ENCODE data around the gene C4B. TPM values are rescaled to one million over a fixed set of nuclear protein-coding genes. Genes with fewer than 3 reads are reported as not detected.
"Not testable (repeated sequence)": the region's sequence is repeated elsewhere in the genome, so short reads cannot be mapped to it uniquely, and the experiment has no call there.

The C4B gene
- total RNA-seq, 1 experiment from 2014 or later: 2.6 TPM

GRCh38 chr6:31971993-31972708 lies 42.4 kb upstream of the C4B start, which contains the start of gene DXO:
Gene DXO (minus strand): TSS chr6:31972138. CDS start chr6:31971675, 463 bp downstream.
- peak within 1 kb of the TSS; percentile 86 for H3K27ac ChIP-seq (ENCODE audit: low read length)
- ATAC-seq (peak; percentile 89), DNase-seq (peak; percentile 98)
- no peaks in the 10 kb centered on the region for H3K9me2 ChIP-seq (replicated peaks; ENCODE audit: low read length)
- H2AFZ ChIP-seq (ENCODE audit: low read length): peak within 1 kb of the TSS; percentile 87
- H3K4me3 ChIP-seq (ENCODE audit: low read length): peak within 1 kb of the TSS; percentile 89
- intact Hi-C loops (cut with micrococcal nuclease): loop anchor here (10.0 kb wide), 1 partner anchor 113 kb away; no protein-coding TSS in a partner anchor
- no peaks in the 10 kb centered on the region for H3K9me3 ChIP-seq (ENCODE audit: low read length)
- ChIA-PET POLR2A (ENCODE audit: unreplicated experiment) (interaction anchor here (0.6 to 1.0 kb wide), 2 partner anchors 75 to 165 kb away, joined by 3 read pairs; partner anchors contain the start of gene LSM2), CTCF (interaction anchor here (0.6 kb wide), 1 partner anchor 273 kb away, joined by 3 read pairs; no protein-coding TSS in a partner anchor)
- H3K9ac ChIP-seq (ENCODE audit: low read length): peak within 1 kb of the TSS; percentile 90
- H3K27me3 ChIP-seq (ENCODE audit: low read length): no peaks in the 10 kb centered on the region
- H3K4me1 ChIP-seq (ENCODE audit: insufficient read depth, low read length): peaks cover 23% of the 10 kb centered on the region
- no peaks in the 10 kb centered on the region for H4K20me1 ChIP-seq (ENCODE audit: low read length)
- TF ChIP-seq CTCF (conservative IDR thresholded peaks at IDR 0.05; ENCODE audit: low read depth, low read length): no peak
- no peak for TF ChIP-seq EZH2phosphoT487 (IDR thresholded peaks at IDR 0.05; ENCODE audit: borderline replicate concordance, low read length)
- no peak for TF ChIP-seq EZH2 (IDR thresholded peaks at IDR 0.05; ENCODE audit: low read length, unreplicated experiment)
- H3K36me3 ChIP-seq (ENCODE audit: low read depth, low read length): peaks cover 18% of the 10 kb centered on the region
- peaks cover 44% of the 10 kb centered on the region for H3K79me2 ChIP-seq (ENCODE audit: low read length)
- H3K4me2 ChIP-seq (ENCODE audit: low read length): peak within 1 kb of the TSS; percentile 94
- H3F3A ChIP-seq (ENCODE audit: low read length, unreplicated experiment): no peaks in the 10 kb centered on the region
- no TSS peak for BruUV-seq (replicated peaks)

GRCh38 chr6:31972709-31973350 lies 41.8 kb upstream of the C4B start:
- TSS peak; percentile 75 for BruUV-seq (replicated peaks)
- peak overlapping the region; percentile 94 for H3K4me2 ChIP-seq (ENCODE audit: low read length)
- CTCF ChIA-PET: interaction anchor here (0.6 kb wide), 1 partner anchor 272 kb away, joined by 3 read pairs; no protein-coding TSS in a partner anchor
- H2AFZ ChIP-seq (ENCODE audit: low read length): peak overlapping the region; percentile 87
- no peaks in the 10 kb centered on the region for H3F3A ChIP-seq (ENCODE audit: low read length, unreplicated experiment)
- TF ChIP-seq EZH2 (IDR thresholded peaks at IDR 0.05; ENCODE audit: low read length, unreplicated experiment) (no peak), EZH2phosphoT487 (IDR thresholded peaks at IDR 0.05; ENCODE audit: borderline replicate concordance, low read length) (no peak), CTCF (conservative IDR thresholded peaks at IDR 0.05; ENCODE audit: low read depth, low read length) (no peak)
- H3K27me3 ChIP-seq (ENCODE audit: low read length): no peaks in the 10 kb centered on the region
- peaks cover 11% of the 10 kb centered on the region for H3K36me3 ChIP-seq (ENCODE audit: low read depth, low read length)
- H3K4me3 ChIP-seq (ENCODE audit: low read length): peak overlapping the region; percentile 89
- ATAC-seq: no peak
- H3K9me2 ChIP-seq (replicated peaks; ENCODE audit: low read length): no peaks in the 10 kb centered on the region
- peak overlapping the region; percentile 86 for H3K27ac ChIP-seq (ENCODE audit: low read length)
- peaks cover 23% of the 10 kb centered on the region for H3K4me1 ChIP-seq (ENCODE audit: insufficient read depth, low read length)
- no peak for DNase-seq
- peaks cover 44% of the 10 kb centered on the region for H3K79me2 ChIP-seq (ENCODE audit: low read length)
- H3K9ac ChIP-seq (ENCODE audit: low read length): peak overlapping the region; percentile 90
- H3K9me3 ChIP-seq (ENCODE audit: low read length): no peaks in the 10 kb centered on the region
- POLR2A ChIA-PET (ENCODE audit: unreplicated experiment): no interaction called here
- H4K20me1 ChIP-seq (ENCODE audit: low read length): no peaks in the 10 kb centered on the region
- intact Hi-C loops (cut with micrococcal nuclease): loop anchor here (10.0 kb wide), 1 partner anchor 112 kb away; no protein-coding TSS in a partner anchor

GRCh38 chr6:31976065-31976464 lies 38.5 kb upstream of the C4B start:
- intact Hi-C loops (cut with micrococcal nuclease): loop anchor here (10.0 kb wide), 1 partner anchor 109 kb away; no protein-coding TSS in a partner anchor

More at GRCh38 chr6:31976065-31976464, 38.5 kb upstream of the C4B start:
- POLR2A ChIA-PET (ENCODE audit: unreplicated experiment); CTCF ChIA-PET; H3K36me3 ChIP-seq (ENCODE audit: low read depth, low read length); H2AFZ ChIP-seq (ENCODE audit: low read length); ATAC-seq; H3K4me3 ChIP-seq (ENCODE audit: low read length); H4K20me1 ChIP-seq (ENCODE audit: low read length); H3K9me3 ChIP-seq (ENCODE audit: low read length); H3F3A ChIP-seq (ENCODE audit: low read length, unreplicated experiment); H3K4me2 ChIP-seq (ENCODE audit: low read length); H3K27me3 ChIP-seq (ENCODE audit: low read length); H3K9me2 ChIP-seq (replicated peaks; ENCODE audit: low read length); DNase-seq; BruUV-seq (replicated peaks); H3K9ac ChIP-seq (ENCODE audit: low read length); H3K27ac ChIP-seq (ENCODE audit: low read length): not testable (repeated sequence)
- H3K79me2 ChIP-seq (ENCODE audit: low read length): peaks cover 29% of the 10 kb centered on the region
- peaks cover 10% of the 10 kb centered on the region for H3K4me1 ChIP-seq (ENCODE audit: insufficient read depth, low read length)
